Thoracic aorta (tissue), 2 donors: ENCODE data around the gene CEP164. TPM values are rescaled to one million over a fixed set of nuclear protein-coding genes. Genes with fewer than 3 reads are reported as not detected.

Source experiments
- ATAC-seq: fragments of 150-250 bp; one replicate; pipeline ENCODE4 v1.8.0; 2017; ENCODE audit warnings: low read depth; ENCODE audit not compliant: insufficient number of reproducible peaks, low FRiP score
- DNase-seq: peaks from one replicate; pipeline ENCODE4 v3.0.0-alpha.2; 2020; ENCODE audit warnings: low spot score
- H3K27ac ChIP-seq, 2 donors: fragments of 200-600 bp; sonication (generic); 1 replicate in 1 of 2; 2 replicates in 1 of 2; pipeline ENCODE4 v1.5.1; 2016; ENCODE audit warnings: mild to moderate bottlenecking in 2 of 2, moderate library complexity in 2 of 2
- H3K27me3 ChIP-seq: fragments of 200-600 bp; sonication (generic); replicated peaks from 2 replicates; pipeline ENCODE4 v1.6.0; 2016; ENCODE audit warnings: mild to moderate bottlenecking; ENCODE audit not compliant: insufficient read depth
- H3K36me3 ChIP-seq: fragments of 200-600 bp; sonication (generic); one replicate; pipeline ENCODE4 v1.5.1; 2016
- H3K4me1 ChIP-seq, 2 donors: fragments of 200-600 bp; sonication (generic); 1 replicate in 1 of 2; 2 replicates in 1 of 2; pipeline versions ENCODE4 v1.5.1 to v1.6.0; 2016; ENCODE audit warnings: low read depth in 2 of 2, mild to moderate bottlenecking in 1 of 2; ENCODE audit not compliant: control insufficient read depth in 1 of 2
- H3K4me3 ChIP-seq: fragments of 200-600 bp; sonication (generic); 2 replicates; pipeline ENCODE4 v1.5.1; 2016; ENCODE audit warnings: mild to moderate bottlenecking
- H3K9me3 ChIP-seq: fragments of 200-600 bp; sonication (generic); 2 replicates; pipeline ENCODE4 v1.5.1; 2016
- total RNA-seq, 2 donors: library from RNA; depleted of rRNA; stranded (reverse); fragments of >200 nt; gene quantifications; one replicate each; pipeline versions ENCODE4 v1.1.0 to v1.2.3, GENCODE V29; 2016
- TF ChIP-seq, protein P1 (sequence below): fragments of 200-600 bp; sonication (generic); IDR thresholded peaks from one replicate; pipeline ENCODE4 v1.5.1; 2019; ENCODE audit warnings: antibody characterized with exemption

CEP164 gene
- total RNA-seq, 2 donors from 2014 or later: 27.9 to 53.4 TPM

DNA sequence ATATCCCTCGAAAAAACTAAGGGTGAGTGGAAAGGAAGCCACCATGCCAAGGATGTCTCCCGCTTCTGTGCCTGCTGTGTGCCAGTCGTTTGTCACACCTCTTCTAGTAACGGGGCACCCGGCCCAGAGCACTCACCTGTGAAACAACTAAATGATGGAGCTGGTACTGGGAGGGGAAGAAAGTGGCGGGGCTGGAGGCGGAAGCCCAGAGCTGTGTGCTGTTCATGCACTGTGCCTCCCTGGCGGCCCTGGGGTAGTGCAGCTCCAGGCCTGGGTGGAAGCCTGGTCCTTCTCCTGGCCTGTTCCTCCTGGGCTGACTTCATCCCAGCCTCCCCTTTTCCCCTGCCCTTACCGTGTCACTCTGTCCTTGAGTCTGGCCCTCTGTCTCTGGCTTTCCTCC is 130.2 kb downstream of the CEP164 start:
- H3K4me3 ChIP-seq: no peak overlapping the region
- TF ChIP-seq, protein P1, sequence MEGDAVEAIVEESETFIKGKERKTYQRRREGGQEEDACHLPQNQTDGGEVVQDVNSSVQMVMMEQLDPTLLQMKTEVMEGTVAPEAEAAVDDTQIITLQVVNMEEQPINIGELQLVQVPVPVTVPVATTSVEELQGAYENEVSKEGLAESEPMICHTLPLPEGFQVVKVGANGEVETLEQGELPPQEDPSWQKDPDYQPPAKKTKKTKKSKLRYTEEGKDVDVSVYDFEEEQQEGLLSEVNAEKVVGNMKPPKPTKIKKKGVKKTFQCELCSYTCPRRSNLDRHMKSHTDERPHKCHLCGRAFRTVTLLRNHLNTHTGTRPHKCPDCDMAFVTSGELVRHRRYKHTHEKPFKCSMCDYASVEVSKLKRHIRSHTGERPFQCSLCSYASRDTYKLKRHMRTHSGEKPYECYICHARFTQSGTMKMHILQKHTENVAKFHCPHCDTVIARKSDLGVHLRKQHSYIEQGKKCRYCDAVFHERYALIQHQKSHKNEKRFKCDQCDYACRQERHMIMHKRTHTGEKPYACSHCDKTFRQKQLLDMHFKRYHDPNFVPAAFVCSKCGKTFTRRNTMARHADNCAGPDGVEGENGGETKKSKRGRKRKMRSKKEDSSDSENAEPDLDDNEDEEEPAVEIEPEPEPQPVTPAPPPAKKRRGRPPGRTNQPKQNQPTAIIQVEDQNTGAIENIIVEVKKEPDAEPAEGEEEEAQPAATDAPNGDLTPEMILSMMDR: no peak
- ATAC-seq (no peak), DNase-seq (no peak)
- H3K36me3 ChIP-seq: no peaks in the 10 kb centered on the region
- H3K4me1 ChIP-seq: no peaks in the 10 kb centered on the region
- no peak overlapping the region for H3K27ac ChIP-seq
- H3K27me3 ChIP-seq: no peaks in the 10 kb centered on the region
- no peaks in the 10 kb centered on the region for H3K9me3 ChIP-seq

DNA sequence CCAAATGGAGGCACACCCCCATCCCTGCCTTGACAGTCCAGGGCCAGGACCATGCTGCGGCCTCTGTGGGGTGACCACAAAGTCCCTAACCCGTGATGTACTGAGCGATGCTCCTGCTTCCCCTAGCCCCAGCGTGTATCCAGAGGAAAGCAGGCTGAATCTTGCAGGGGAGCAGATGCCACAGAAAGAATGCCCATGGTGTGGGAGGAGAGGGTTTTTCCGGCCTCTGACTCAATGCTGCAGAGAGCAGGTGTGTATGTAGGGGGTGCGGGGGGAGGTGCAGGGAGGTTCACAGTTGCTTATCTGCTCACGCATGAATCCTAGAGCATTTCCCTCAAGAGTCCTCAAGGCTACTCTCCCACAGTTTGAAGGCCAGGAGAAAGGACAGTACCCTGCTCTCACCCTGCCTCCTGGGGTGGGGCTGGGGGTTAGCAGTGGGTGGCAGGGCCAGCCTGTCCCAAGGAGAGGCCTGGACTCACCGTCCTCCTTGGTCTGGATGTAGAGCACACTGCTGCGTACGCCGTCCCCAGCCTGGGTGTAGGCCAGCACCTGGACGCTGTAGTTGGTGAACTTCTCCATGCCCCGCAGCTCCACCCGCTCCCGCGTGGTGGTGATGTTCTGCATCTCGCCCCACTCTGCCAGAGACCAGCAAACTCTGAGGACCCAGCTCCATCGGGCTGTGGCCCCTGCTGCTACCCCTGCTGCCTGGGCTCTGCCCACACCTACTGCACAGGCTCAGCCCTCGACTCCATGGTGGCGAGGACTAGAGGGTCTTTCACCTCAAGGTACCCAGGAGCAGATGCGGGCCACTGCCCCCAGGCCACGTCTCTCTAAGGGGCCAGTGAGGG is 130.8 kb downstream of the CEP164 start:
- TF ChIP-seq, protein P1: no peak
- H3K4me3 ChIP-seq: no peak overlapping the region
- DNase-seq (no peak), ATAC-seq (no peak)
- no peaks in the 10 kb centered on the region for H3K4me1 ChIP-seq
- no peaks in the 10 kb centered on the region for H3K9me3 ChIP-seq
- no peak overlapping the region for H3K27ac ChIP-seq
- H3K27me3 ChIP-seq: no peaks in the 10 kb centered on the region
- H3K36me3 ChIP-seq: no peaks in the 10 kb centered on the region

DNA sequence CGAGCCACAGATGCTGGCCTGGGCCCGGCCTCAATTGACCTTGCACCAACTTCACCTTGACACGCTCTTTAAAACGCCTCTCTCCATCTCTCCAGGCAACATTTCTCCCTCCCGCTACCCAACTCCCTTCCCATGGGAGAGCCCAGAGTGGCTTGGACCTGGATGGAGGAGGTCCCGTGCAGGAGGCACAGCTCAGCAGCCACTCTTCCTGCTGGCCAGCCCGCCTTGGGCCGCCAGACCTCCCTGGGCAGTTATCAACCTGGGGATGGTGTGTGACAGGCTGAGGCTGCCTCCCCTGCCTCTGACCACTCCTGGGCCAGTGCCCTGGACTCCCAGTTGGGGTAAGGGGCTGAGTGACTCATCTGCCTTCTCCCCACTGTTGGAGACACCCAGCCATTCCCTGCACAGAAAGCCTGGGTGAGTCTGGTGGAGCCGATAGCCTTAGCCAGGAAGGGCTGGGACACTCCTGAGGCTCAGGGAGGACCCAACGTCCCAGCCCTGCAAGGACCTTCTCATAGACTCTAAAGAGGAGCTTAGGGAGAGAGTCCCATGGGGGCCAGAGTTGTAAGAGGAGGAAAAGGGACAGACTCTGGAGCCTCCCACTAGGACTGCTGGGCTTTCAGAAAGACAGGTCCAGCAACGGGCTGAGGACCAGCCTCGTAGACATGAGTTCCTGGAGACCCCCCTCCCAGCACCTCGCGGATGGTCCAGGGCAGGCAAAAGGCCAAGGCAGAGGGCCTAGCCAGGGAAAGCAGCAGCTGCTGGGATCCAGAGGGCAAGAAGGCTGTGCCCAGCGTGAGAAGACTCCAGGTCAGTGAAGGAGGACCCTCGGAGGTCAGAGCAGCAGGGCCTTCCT is 131.7 kb downstream of the CEP164 start:
- Histone ChIP-seq H3K4me1 (no peaks in the 10 kb centered on the region), H3K4me3 (no peak overlapping the region), H3K27me3 (no peaks in the 10 kb centered on the region), H3K36me3 (no peaks in the 10 kb centered on the region), H3K9me3 (no peaks in the 10 kb centered on the region), H3K27ac (no peak overlapping the region)
- DNase-seq: no peak
- ATAC-seq: no peak
- TF ChIP-seq, protein P1: no peak

DNA sequence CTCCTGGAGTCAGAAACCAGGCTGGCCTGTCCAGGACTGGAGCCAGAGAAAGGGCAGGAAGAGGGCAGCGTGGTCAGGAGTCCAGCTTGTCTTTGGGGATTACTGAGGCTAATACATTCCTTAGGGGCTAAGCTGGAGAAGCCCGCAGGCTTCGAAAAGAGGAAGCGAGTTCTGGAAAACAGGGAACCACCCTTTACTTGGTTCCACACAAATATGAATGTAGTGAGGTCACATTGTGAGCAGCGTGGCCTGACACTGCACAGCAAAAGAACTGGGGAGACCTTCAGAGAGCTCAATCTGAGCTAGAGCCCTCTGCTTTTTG is 132.3 kb downstream of the CEP164 start:
- no peak for DNase-seq
- no peaks in the 10 kb centered on the region for H3K36me3 ChIP-seq
- ATAC-seq: no peak
- H3K4me3 ChIP-seq: no peak overlapping the region
- H3K4me1 ChIP-seq: no peaks in the 10 kb centered on the region
- no peak overlapping the region for H3K27ac ChIP-seq
- TF ChIP-seq, protein P1: no peak
- no peaks in the 10 kb centered on the region for H3K9me3 ChIP-seq
- H3K27me3 ChIP-seq: no peaks in the 10 kb centered on the region
